GM18505 (cell line): ENCODE results near the gene MYO9A.
"Not testable (repeated sequence)": the region's sequence is repeated elsewhere in the genome, so short reads cannot be mapped to it uniquely, and the experiment has no call there.

ENCODE experiments used
- ATAC-seq: cut with Tn5 transposase; IDR thresholded peaks from one replicate; pipeline ENCODE4 v1.9.1; 2021; ENCODE audit not compliant: unreplicated experiment
- POLR2A ChIP-seq: IDR thresholded peaks from 4 replicates; pipeline ENCODE4 v1.6.1; 2011; ENCODE audit warnings: borderline replicate concordance; ENCODE audit not compliant: insufficient read depth, insufficient read length; ENCODE audit errors: extremely low read depth

MYO9A gene

DNA sequence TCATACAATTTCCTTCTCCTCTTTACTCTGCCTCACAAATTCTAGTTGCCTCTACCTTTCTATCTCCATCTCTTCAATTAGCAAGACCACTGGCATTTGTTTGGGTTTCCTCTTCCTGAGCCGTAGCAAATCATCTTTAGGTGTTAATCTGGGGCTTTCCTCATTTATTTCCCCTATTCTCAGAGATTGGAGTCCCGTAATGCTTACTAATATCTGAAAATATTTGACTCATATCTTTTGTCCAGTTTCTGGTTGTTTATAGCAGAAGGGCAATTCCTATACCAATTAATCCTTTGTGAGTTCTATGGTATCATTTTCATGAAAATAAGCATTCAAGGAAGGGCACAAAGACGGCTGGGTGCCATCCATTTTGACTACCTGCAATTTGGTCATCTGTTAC lies 203.9 kb downstream of the MYO9A start:
- TF ChIP-seq POLR2A, result no peak
- no peak for ATAC-seq

DNA sequence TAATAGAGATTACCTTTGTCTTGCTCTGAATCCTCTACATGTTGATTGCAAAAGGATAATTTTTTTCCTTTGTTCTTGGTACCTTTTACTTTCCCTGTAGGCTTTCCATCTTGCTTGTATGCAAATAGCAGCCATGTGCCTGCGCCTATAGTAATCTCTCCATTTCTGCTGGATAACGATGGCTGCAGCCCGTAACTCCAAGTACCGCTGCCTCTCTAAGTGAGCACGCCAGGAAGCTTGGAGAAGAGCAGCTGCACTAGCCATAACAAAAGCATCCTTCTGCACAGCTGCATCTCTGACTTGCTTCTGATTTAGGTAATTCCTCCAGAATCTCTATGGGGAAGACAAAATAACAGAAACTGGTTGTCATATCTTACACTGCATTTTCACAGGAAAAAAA lies 218.3 kb downstream of the MYO9A start:
- TF ChIP-seq POLR2A, result no peak

DNA sequence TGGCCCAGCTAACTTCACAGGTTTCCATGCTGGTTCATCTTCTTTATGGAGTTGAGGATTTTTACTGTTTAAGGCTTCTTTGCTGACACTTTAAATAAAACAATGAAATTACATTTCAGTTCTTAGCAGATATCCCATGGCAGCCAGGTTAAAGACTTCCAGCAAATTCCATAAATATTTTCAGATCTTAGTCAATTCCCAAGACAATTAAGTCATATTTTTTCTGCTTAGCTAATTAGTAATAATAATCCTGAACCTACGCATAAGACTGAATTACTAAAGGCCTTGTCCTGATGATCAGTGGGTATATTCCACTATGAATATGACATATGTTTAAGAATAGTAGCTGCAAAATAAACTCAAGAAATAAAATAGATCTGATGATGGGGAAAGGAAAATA lies 224.3 kb downstream of the MYO9A start:
- no peak for ATAC-seq
- TF ChIP-seq POLR2A, result no peak

More for the DNA sequence above, 218.3 kb downstream of the MYO9A start:
- ATAC-seq, result no peak

DNA sequence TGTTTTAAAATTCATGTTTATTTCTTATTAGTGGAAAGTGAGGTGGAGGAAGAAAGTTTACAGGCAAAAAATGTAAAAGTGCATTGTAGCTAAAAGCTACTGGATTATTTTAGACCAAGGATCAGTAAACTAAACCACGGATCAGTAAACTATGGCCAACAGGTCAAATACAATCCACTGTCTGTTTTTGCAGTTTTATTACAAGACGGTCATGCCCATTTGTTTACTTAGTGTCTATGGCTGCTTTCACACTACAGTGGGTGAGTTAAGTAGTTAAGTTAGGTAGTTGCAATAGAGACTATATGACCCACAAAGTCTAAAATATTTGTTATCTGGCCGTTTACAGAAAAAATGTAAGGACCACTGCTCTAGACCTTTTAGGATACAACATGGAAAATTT lies 225.6 kb downstream of the MYO9A start:
- TF ChIP-seq POLR2A, result no peak
- ATAC-seq, result no peak

DNA sequence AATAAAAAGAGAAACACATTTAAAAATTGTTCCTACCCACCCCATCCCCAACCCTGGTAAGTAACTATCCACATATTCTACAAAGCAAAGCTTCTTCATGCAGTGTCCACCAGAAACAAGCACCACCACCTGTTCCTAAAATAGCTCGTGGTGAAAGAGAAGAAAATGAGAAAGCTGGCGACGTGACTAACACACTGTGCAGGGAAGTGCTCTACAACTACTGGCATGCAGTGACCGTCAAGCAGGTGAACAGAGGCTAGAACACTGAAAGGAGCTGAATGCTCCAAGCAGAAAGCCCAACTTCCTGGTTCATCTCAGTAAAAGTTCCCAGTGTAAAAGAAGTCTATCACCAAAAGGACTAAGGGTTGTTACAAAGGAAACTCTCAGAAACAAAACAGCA lies 226.9 kb downstream of the MYO9A start:
- TF ChIP-seq POLR2A, result no peak
- ATAC-seq, result no peak

DNA sequence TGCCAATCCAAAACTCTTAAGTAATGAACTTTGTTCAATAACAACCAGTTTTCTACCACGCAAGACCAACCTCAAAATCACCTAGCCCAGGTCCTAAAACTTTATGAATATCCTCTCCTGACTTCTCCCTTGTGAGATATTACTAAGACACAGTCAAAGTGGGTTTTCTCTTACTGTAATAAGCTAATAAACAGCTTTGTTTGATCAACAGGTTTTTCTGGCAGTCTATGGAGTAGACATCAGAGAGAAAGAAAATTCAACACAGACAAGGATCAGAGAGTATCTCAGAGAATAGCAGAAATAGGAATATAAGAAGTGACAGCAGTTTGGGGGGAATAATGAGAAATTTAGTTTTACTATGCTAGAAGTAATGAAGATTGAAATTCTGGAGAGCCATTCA lies 228.0 kb downstream of the MYO9A start:
- no peak for TF ChIP-seq POLR2A
- ATAC-seq, result no peak

DNA sequence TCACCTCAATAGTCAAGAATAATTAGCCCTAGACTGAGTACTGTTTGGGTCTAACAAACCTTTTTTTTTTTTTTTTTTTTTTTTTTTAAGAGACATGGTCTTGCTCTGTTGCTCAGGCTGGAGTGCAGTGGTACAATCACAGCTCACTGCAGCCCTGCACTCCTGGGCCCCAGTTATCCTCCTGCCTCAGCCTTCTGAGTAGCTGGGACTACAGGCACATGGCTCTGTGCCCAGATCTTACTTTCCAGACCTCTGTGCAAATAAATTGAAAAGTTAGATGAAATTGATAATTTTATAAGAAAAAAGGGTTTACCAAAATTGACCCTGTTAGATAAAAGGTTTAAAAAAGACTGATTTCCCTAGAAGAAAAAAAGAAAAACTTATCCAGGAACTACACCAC lies 228.6 kb downstream of the MYO9A start:
- no peak for TF ChIP-seq POLR2A
- no peak for ATAC-seq

DNA sequence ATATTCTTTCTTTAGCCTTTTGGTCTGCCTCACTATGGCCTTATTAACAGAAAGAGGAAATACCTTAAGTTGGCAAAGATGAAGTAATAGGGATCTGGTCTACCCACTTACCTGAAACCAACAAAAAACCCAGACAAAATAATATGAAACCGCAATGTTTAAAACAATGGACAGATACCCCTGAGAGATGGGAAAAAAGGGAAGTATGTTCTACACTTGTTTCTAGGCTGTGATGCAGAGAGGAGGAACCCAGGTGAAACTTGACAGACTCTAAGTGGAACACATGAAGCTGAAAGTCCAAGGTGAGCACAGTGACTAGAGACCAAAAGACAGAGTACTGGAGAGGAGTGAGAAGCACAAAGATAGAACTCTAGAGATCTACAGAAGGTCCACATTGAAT lies 229.2 kb downstream of the MYO9A start:
- peak; percentile 82 for ATAC-seq
- TF ChIP-seq POLR2A, result no peak

DNA sequence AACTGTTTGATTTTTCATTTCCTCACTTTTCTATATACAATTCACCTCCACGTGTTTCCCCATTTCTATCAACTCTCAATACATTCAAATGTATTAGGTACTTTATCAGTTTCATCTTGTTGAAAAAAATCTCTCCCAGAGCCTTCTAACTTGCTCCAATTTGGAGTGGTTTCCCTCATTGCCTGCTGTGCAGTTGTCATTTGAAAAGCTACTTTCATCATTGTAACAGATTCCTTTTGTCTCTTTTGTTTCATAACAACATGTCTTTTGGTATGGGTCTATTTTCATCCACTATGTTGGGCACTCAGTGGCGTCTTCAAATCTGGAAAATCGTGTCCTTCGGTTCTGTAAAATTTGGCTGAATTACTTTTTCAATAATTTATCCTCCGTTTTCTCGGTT lies 232.6 kb downstream of the MYO9A start:
- no peak for ATAC-seq
- TF ChIP-seq POLR2A, result no peak

DNA sequence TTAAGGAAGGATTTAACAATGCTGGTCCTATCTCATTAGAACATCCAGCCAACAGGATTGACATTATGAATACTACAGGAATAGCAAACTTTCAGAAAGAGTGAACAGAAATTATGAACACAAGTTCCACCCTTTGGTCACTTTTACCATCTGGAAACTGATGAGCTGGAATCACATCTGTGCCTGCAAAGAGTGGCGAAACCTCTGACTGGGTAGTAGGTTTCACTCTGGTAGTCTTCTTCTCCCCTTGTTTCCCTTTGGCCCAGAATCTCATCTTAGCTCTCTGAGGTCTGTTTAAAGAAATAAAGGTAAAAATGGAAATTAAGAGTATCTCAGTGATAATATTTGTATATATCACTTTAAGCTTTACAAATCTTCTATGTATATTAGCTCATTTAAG lies 234.5 kb downstream of the MYO9A start:
- no peak for TF ChIP-seq POLR2A
- ATAC-seq, result no peak

DNA sequence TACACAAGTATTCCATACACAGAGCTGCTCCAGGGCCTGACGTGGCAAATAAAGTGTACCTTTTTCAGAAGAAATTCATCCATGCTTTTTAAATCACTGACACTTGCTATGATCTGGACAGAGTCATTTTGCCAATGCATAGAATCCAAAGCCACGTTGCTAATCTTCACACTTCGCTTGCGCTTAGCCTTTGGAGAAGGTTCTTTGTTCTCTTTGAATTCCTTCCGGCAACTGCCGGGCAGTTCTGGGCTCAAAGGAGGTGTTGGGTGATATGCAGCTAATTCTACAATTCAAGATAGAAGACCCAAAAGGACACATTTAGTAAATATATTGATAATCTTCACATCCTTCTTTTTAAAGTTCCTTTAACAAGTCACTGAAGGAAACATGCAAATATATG lies 237.7 kb downstream of the MYO9A start:
- no peak for ATAC-seq
- TF ChIP-seq POLR2A, result no peak

DNA sequence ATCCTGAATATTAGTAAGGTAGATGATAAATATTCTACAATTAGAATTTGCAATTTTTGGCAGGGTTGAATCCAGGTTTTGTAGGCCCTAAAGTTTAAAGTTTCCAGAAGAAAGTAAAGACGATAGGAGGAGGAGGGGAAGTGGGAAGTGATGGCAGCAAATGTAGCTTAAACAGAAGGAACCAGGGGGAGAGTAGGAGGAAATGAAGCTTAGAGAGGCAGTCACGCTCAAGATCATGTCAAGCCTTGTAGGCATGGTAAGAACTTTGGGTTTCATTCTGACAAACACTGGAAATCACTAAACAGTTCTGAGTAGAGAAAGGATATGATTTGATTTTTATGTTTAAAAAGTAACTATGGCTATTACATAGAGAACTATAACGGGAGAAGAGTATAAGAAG lies 243.7 kb downstream of the MYO9A start:
- TF ChIP-seq POLR2A, result no peak
- ATAC-seq, result no peak

DNA sequence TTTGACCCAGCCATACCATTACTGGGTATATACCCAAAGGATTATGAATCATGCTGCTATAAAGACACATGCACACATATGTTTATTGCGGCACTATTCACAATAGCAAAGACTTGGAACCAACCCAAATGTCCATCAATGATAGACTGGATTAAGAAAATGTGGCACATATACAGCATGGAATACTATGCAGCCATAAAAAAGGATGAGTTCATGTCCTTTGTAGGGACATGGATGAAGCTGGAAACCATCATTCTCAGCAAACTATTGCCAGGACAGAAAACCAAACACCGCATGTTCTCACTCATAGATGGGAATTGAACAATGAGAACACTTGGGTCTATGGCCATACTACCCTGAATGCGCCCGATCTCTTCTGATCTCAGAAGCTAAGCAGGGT lies 259.7 kb downstream of the MYO9A start:
- not testable (repeated sequence) for ATAC-seq

DNA sequence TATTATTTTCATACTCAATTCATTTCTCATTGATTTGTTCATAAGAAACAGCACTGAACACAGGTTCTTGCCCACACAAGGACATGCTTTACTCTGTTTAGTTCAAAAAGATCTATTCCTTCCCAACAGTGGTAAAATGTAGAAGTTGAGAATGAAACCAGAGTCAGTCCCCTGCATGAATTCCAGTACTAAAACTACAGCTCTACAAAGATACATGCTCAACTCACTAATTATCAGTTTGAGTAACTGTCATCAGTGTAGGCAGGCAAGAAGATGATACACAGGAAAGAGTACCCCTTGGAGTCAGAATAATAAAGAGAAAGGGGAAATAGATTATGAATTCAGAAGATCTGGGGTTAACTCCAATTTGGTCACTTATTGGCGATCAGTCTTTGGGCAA lies 264.4 kb downstream of the MYO9A start:
- no peak for ATAC-seq

DNA sequence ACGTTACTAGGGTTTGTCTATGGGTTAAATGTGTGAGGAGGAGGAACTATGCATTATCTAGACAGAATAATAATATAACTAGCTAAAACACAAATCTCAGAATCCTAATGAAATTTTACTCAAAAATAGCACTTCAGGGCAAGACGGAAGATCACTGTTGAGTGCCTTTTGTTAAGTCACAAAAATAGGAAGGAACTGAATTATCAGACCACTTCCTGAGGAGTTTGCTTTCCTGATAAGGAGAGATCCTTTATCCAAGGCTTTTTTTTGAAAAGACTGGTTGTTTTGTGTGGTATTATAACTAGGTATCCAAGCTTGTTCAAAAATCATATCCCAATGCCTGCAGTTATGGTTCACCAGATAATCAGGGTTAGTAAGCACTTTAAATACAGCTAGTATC lies 273.0 kb downstream of the MYO9A start:
- TF ChIP-seq POLR2A, result no peak
- ATAC-seq, result no peak

More for the DNA sequence above, 264.4 kb downstream of the MYO9A start:
- no peak for TF ChIP-seq POLR2A
